Fibroblast of skin of left biceps (primary cell): ENCODE data around the gene CSF2.
"Not testable (repeated sequence)": the region's sequence is repeated elsewhere in the genome, so short reads cannot be mapped to it uniquely, and the experiment has no call there.

ENCODE experiments used
- DNase-seq, 2 experiments: peaks; one replicate each; pipeline ENCODE4 v3.0.0-alpha.2; 2013; ENCODE audit warnings: low read depth in 2 of 2

Gene CSF2

DNA sequence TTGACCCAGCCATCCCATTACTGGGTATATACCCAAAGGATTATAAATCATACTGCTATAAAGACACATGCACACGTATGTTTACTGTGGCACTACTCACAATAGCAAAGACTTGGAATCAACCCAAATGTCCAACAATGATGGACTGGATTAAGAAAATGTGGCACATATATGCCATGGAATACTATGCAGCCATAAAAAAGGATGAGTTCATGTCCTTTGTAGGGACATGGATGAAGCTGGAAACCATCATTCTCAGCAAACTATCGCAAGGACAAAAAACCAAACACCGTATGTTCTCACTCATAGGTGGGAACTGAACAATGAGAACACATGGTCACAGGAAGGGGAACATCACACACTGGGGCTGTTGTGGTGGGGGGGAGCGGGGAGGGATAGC, 35.4 kb downstream of the CSF2 start:
- not testable (repeated sequence) for DNase-seq

DNA sequence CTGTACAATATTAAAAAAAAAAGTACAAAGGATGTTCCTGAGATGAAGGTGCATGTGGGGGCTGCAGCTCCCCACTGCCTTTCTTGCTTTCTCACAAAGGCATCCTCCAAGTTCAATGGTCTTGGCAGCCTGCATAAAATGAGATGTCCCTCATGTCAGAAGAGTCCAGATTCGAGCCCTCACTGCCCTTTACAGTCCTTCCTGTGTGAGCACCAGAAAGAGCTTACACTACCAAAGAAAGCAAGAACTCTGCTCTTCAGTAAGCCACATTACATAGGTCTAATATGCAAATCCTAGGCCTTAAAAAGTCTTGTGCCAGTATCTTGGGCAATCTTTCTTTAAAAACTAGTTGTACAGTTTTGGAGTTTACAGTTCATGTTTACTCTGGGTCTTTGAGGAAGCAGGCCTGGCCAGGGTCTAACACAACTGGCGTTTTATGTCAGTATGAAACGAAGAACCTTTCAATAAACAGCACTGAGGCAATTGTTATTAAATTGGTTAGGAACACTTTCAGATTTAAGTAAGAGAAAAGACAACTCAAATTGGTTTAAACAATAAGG, 36.0 kb downstream of the CSF2 start:
- no peak for DNase-seq

- DNase-seq, result no peak
These were observed 36.6 kb downstream of the CSF2 start for GRCh38 chr5:132110195-132110594.

- DNase-seq, result no peak
These were observed 37.3 kb downstream of the CSF2 start for GRCh38 chr5:132110930-132111329.

DNA sequence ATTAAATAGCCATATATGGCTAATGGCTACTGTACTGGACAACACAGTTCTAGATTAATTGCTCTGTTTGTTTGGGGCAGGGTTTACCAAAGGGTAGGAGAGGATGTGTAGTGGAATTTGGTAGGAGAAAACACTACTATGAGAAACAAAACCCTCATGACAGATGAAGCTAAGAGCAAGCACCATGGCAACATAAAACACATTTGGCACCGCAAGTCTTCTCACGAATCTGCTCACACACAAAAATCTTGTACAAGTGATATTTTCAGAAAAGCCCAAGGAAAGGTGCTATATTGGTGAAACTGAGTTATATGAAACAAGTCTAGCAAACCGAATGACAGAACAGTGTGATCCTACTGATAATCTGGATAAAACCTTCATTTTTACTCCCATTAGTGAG, 38.5 kb downstream of the CSF2 start:
- no peak for DNase-seq

GRCh38 chr5:132114150-132115121, 40.8 kb downstream of the CSF2 start:
- DNase-seq, result no peak

DNA sequence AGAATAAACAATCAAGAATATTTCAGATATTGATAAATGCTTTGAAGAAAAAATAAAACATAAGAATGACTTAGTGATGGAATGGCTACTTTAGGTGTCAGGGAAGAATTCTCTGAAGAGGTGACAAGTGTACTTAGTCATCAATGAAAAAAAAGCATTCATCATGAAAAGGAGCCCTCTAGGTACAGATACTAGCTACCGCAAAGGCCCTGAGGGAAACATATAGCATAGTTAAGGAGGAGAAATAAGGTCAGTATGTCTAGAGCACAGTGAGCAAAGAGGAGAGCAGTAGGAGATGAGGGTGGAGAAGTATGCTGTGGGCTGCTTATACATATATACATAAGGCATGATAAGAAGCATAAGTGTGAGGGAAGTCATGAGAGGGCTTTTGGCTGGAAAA, 41.8 kb downstream of the CSF2 start:
- no peak for DNase-seq

DNA sequence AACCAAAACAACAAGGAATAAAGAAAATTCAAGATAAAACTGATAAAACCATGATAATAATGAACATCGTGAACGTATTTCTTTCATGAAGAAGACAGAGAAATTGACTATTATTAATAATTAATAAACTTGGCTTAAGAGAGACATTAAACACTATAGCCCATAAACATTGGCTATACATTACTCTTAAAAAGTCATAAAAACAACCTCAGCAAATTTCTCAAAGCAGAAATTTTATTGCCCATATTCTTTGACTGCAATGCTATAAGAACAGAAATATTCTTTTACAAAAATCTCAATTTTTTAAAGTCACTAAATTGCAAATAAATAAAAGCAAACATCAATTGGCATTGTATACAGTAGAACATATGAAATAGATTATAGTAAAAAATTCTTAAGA, 42.5 kb downstream of the CSF2 start:
- no peak for DNase-seq

DNA sequence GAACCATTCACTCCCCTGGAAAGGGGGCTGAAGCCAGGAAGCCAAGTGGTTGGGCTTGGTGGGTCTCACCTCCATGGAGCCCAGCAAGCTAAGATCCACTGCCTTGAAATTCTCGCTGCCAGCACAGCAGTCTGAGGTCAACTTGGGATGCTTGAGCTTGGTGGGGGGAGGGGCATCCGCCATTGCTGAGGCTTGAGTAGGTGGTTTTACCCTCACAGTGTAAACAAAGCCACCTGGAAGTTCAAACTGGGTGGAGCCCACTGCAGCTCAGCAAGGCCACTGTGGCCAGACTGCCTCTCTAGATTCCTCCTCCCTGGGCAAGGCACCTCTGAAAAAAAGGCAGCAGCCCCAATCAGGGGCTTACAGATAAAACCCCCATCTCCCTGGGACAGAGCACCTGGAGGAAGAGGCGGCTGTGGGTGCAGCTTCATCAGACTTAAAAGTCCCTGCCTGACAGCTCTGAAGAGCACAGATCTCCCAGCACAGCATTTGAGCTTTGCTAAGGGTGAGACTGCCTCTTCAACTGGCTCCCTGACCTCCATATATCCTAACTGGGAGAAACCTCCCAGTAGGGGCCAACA, 43.4 kb downstream of the CSF2 start:
- DNase-seq, result not testable (repeated sequence)

DNA sequence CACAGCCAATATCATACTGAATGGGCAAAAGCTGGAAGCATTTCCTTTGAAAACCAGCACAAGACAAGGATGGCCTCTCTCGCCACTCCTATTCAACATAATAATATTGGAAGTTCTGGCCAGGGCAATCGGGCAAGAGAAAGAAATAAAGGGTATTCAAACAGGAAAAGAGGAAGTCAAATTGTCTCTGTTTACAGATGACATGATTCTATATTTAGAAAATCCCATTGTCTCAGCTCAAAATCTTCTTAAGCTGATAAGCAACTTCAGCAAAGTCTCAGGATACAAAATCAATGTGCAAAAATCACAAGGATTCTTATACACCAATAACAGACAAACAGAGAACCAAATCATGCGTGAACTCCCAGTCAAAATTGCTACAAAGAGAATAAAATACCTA, 47.1 kb downstream of the CSF2 start:
- DNase-seq, result not testable (repeated sequence)

DNA sequence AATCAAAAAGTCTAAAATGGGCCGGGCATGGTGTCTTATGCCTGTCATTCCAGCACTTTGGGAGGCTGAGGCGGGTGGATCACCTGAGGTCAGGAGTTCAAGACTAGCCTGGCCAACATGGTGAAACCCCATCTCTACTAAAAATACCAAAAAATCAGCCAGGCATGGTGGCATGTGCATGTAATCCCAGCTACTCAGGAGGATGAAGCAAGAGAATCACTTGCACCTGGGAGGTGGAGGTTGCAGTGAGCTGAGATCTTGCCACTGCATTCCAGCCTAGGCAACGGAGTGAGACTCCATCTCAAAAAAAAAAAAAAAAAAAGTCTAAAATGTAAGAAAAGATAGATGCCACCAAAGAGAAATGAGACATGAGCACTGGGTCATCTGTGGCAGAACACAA, 49.4 kb downstream of the CSF2 start:
- DNase-seq, result not testable (repeated sequence)

DNA sequence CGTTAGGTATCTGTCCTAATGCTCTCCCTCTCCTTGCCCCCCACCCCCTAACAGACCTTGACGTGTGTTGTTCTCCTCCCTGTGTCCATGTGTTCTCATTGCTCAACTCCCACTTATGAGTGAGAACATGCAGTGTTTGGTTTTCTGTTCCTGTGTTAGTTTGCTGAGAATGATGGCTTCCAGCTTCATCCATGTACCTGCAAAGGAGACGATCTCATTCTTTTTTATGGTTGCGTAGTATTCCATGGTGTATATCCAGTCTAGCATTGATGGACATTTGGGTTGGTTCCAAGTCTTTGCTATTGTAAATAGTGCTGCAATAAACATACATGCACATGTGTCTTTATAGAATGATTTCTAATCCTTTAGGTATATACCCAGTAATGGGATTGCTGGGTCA, 50.0 kb downstream of the CSF2 start:
- not testable (repeated sequence) for DNase-seq
